RWPE2 (cell line): ENCODE data around the gene PAX8.

Experiments
- ATAC-seq: fragments of 200-7000 bp; cut with Tn5 transposase; 3 replicates; pipeline ENCODE4 v1.9.1; 2021; ENCODE audit warnings: low read depth
- DNase-seq: peaks from one replicate; pipeline ENCODE4 v3.0.0-alpha.2; 2020; ENCODE audit warnings: low spot score
- H3K27ac ChIP-seq: fragments of 450-650 bp; 2 replicates; pipeline ENCODE4 v1.5.1; 2017; ENCODE audit warnings: mild to moderate bottlenecking; ENCODE audit not compliant: poor library complexity, severe bottlenecking
- H3K27me3 ChIP-seq: fragments of 250-450 bp; sonication (Bioruptor Pico); 2 replicates; pipeline ENCODE4 v1.5.1; 2021; ENCODE audit warnings: mild to moderate bottlenecking, moderate library complexity; ENCODE audit not compliant: insufficient read depth, poor library complexity, severe bottlenecking
- H3K36me3 ChIP-seq: fragments of 250-450 bp; sonication (Bioruptor Pico); 2 replicates; pipeline ENCODE4 v1.5.1; 2020; ENCODE audit warnings: low read depth, mild to moderate bottlenecking, moderate library complexity
- H3K4me1 ChIP-seq: fragments of 250-450 bp; sonication (Bioruptor Pico); 2 replicates; pipeline ENCODE4 v1.5.1; 2021; ENCODE audit warnings: mild to moderate bottlenecking, moderate library complexity; ENCODE audit not compliant: insufficient read depth, poor library complexity, severe bottlenecking
- H3K4me3 ChIP-seq: fragments of 250-450 bp; sonication (Bioruptor Pico); 2 replicates; pipeline ENCODE4 v1.5.1; 2021; ENCODE audit warnings: mild to moderate bottlenecking, moderate library complexity; ENCODE audit not compliant: severe bottlenecking
- H3K9me3 ChIP-seq: fragments of 250-450 bp; sonication (Bioruptor Pico); 2 replicates; pipeline ENCODE4 v1.5.1; 2021; ENCODE audit warnings: mild to moderate bottlenecking, moderate library complexity; ENCODE audit not compliant: severe bottlenecking
- TF ChIP-seq, protein P1 (sequence below): fragments of 450-650 bp; IDR thresholded peaks from one replicate; pipeline ENCODE4 v1.5.1; 2017; ENCODE audit warnings: mild to moderate bottlenecking, moderate library complexity; ENCODE audit not compliant: poor library complexity, severe bottlenecking

Gene PAX8

DNA sequence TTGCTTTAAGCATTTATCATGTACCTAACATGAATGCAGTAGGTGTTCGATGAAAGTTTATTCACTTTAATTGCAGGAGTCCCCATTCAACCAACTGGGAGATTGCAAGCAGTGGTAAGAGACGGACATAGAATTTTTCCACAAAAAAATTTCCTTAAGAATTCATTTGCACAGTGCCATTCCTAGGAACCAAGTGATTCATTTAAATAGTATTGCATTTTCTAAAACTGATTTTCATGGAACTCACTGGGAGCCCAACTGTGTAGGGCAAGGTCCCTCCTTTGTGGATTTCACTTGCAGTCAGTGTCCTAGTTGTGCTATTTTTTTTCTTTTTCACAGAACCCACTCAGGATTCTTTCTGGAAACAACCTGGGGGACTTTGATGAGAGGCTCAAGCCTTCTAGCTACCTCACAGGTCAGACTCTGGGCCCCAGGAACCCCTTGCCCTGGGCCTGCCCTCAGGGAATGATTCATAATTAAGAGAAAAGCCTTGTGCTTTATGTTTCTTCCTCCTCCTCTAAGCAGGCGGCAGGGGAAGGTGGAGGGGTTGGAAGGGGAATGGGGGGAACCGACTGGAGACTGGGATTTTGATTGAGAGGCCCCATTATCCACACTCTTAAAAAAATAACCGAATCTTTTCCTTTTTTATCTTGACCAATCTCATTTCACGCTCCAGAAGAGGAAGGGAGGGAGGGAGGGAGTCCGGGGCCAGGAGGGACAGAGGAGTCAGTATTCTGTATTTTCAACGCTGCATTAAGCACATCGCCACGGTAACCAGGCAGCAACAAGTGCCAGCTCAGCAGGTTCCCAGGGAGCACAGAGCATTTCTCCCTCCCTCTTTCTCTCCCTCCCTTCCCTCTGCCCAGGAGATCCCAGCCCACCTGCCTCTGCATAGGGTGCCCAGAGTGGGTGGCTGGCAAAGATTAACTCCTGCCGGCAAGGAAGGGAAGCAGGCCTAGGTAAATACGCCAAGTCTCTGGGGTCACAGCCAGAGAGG lies 53.2 kb downstream of the PAX8 start:
- DNase-seq: no peak

DNA sequence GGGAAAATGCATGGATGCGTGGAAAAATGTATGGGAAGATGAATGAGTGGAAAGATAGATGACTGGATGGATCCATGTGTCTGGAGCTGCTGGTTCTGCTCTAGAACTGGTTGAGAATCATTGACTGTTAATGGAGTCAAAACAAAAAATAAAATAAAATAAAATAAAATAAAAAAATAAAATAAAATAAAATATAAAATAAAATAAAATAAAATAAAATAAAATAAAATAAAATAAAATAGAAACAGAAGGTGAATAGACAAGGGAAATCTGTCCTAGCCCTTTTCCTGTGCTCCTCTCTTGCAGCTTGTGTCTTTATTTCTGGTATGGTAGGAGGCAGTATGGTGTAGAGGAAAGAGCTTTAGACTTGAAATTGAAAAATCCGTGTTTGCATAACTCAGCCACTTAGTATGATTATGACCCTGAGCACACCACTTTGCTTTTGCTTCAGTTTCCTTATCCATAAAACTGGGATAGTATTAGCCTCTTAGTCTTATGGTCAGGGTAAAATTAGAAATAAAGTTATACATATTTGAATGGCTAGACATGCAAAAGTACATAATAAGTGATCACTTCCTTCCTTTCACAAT lies 54.0 kb downstream of the PAX8 start:
- Histone ChIP-seq H3K36me3 (no peaks in the 10 kb centered on the region), H3K9me3 (no peaks in the 10 kb centered on the region), H3K4me1 (no peaks in the 10 kb centered on the region), H3K27me3 (no peaks in the 10 kb centered on the region), H3K27ac (no peak overlapping the region), H3K4me3 (no peak overlapping the region)
- TF ChIP-seq, protein P1, sequence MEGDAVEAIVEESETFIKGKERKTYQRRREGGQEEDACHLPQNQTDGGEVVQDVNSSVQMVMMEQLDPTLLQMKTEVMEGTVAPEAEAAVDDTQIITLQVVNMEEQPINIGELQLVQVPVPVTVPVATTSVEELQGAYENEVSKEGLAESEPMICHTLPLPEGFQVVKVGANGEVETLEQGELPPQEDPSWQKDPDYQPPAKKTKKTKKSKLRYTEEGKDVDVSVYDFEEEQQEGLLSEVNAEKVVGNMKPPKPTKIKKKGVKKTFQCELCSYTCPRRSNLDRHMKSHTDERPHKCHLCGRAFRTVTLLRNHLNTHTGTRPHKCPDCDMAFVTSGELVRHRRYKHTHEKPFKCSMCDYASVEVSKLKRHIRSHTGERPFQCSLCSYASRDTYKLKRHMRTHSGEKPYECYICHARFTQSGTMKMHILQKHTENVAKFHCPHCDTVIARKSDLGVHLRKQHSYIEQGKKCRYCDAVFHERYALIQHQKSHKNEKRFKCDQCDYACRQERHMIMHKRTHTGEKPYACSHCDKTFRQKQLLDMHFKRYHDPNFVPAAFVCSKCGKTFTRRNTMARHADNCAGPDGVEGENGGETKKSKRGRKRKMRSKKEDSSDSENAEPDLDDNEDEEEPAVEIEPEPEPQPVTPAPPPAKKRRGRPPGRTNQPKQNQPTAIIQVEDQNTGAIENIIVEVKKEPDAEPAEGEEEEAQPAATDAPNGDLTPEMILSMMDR: no peak
- DNase-seq (no peak), ATAC-seq (no peak)

More for the DNA sequence above, 53.2 kb downstream of the PAX8 start:
- Histone ChIP-seq H3K4me3 (no peak overlapping the region), H3K9me3 (no peaks in the 10 kb centered on the region), H3K27ac (no peak overlapping the region), H3K36me3 (no peaks in the 10 kb centered on the region), H3K27me3 (no peaks in the 10 kb centered on the region), H3K4me1 (no peaks in the 10 kb centered on the region)
- no peak for ATAC-seq
- TF ChIP-seq, protein P1: no peak

DNA sequence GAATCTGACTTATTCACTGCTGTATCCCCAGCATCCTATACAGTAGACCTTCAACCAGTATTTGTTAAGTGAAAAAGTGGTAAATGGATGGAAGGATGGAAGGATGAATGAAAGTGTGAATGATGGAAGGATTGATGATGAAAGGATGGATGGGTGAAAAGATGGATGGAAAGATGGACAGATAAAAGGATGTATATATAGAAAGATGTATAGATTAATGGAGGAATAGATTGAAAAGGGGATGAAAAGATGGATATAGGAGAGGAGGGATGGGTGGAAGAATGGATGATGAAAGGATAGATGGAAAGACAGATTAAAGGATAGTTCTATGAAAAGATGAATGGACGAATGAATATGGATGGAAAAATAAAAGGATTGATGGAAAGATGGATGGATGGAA lies 54.9 kb downstream of the PAX8 start:
- Histone ChIP-seq H3K27ac (no peak overlapping the region), H3K4me3 (no peak overlapping the region), H3K36me3 (no peaks in the 10 kb centered on the region), H3K9me3 (no peaks in the 10 kb centered on the region), H3K4me1 (no peaks in the 10 kb centered on the region), H3K27me3 (no peaks in the 10 kb centered on the region)
- no peak for ATAC-seq
- no peak for DNase-seq
- TF ChIP-seq, protein P1: no peak

DNA sequence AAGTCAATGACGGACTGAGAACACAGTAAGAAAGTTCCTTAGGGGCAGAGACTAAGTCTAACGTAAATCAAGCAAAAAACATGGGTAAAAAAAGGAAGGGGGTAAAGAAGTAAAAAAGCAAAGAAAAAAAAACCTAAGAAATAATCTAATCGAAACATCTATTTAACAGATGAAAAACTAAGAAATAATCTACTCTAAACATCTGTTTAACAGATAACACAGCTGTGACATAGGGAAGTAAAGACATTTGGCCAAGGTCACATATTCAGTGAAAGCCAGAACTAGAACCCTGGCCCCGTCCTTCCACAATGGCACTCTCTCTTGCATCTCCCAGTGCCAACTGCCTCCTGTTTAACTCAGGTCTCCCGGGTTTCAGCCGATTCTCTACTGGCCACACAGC lies 56.9 kb downstream of the PAX8 start:
- H3K4me1 ChIP-seq: no peaks in the 10 kb centered on the region
- DNase-seq: no peak
- H3K9me3 ChIP-seq: no peaks in the 10 kb centered on the region
- TF ChIP-seq, protein P1: no peak
- H3K27me3 ChIP-seq: no peaks in the 10 kb centered on the region
- H3K27ac ChIP-seq: no peak overlapping the region
- no peak overlapping the region for H3K4me3 ChIP-seq
- H3K36me3 ChIP-seq: no peaks in the 10 kb centered on the region
- no peak for ATAC-seq
